ENCODE measurements around the gene DSTYK.

The DSTYK gene

GRCh38 chr1:205232945-205233397, 21.5 kb upstream of the DSTYK start:
- Mint-ChIP-seq H3K9me3 (no peaks in the 10 kb centered on the region), H3K4me3 (no peak overlapping the region), H3K4me1 (peaks cover 66% of the 10 kb centered on the region), H3K27ac (no peak overlapping the region), H3K27me3 (ENCODE audit: low read depth) (peaks cover 5% of the 10 kb centered on the region), H3K36me3 (ENCODE audit: low read depth) (no peaks in the 10 kb centered on the region)
- no peak for TF ChIP-seq CTCF (IDR thresholded peaks at IDR 0.05; ENCODE audit: unreplicated experiment in 3 of 3)

DNA sequence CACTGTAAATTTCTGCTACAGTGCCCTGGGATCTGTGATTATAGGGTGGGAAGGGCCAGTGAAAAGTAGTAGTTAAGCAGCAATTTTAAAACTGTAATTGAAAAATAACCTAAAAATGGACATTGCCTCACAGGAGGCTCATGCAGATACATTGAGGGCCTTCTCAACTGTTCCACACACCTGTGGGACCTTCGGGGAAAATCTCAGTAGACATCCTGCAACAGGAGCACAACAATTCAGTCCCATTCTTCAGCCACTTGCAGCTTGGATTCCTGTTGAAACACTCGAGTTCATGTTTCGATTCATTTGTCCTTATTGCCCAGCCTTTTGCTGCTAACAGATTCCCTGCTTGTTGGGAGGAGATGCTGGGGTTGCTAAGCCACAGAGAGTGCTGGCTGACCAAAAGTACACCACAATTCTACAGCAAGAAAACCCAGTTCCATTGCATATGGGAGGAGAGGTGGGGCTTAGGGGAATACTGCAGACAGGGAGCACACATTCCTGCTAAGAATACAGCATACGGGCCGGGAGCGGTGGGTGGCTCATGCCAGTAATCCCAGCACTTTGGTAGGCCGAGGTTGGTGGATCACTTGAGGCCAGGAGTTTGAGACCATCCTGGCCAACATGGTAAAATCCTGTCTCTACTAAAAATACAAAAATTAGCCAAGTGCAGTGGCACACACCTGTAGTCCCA, 20.8 kb upstream of the DSTYK start:
- Mint-ChIP-seq H3K27me3 (ENCODE audit: low read depth) (peaks cover 5% of the 10 kb centered on the region), H3K4me3 (peak overlapping the region in 2 of 3 experiments; percentile 27 to 36), H3K36me3 (ENCODE audit: low read depth) (no peaks in the 10 kb centered on the region), H3K4me1 (peaks cover 61% of the 10 kb centered on the region), H3K27ac (no peak overlapping the region), H3K9me3 (no peaks in the 10 kb centered on the region)
- TF ChIP-seq CTCF (IDR thresholded peaks at IDR 0.05; ENCODE audit: unreplicated experiment in 3 of 3), result no peak

DNA sequence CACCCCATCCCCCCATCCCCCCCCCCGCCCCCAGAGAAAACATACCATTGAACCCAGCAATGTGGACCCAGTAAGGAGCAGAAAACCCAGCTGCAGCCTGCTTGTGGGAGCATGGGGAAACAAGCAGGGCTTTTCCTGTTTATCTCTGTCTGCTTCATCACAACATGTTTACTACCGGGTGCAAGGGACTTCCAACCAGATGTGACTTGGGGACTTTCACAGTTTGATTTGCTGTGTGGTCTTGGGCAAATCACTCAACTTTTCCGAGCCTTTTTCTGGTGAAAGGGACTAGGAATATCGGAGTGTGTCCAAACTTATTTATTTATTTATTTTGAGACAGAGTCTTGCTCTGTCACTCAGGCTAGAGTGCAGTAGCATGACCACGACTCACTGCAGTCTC, 19.5 kb upstream of the DSTYK start:
- Mint-ChIP-seq H3K4me1 (peaks cover 61% of the 10 kb centered on the region), H3K9me3 (no peaks in the 10 kb centered on the region), H3K27ac (no peak overlapping the region), H3K4me3 (peak overlapping the region in 1 of 3 experiments; percentile 95), H3K36me3 (ENCODE audit: low read depth) (no peaks in the 10 kb centered on the region), H3K27me3 (ENCODE audit: low read depth) (peaks cover 9% of the 10 kb centered on the region)
- no peak for TF ChIP-seq CTCF (IDR thresholded peaks at IDR 0.05; ENCODE audit: unreplicated experiment in 3 of 3)

- peak overlapping the region; percentile 27 to 58 (median 27) for H3K27ac Mint-ChIP-seq
- peak overlapping the region; percentile 85 to 95 (median 91) for H3K4me3 Mint-ChIP-seq
- H3K4me1 Mint-ChIP-seq, result peaks cover 60% of the 10 kb centered on the region
- no peak for TF ChIP-seq CTCF (IDR thresholded peaks at IDR 0.05; ENCODE audit: unreplicated experiment in 3 of 3)
- H3K27me3 Mint-ChIP-seq (ENCODE audit: low read depth), result peaks cover 9% of the 10 kb centered on the region
- H3K9me3 Mint-ChIP-seq, result no peaks in the 10 kb centered on the region
- no peaks in the 10 kb centered on the region for H3K36me3 Mint-ChIP-seq (ENCODE audit: low read depth)
These were observed 18.6 kb upstream of the DSTYK start for GRCh38 chr1:205229916-205230700.

DNA sequence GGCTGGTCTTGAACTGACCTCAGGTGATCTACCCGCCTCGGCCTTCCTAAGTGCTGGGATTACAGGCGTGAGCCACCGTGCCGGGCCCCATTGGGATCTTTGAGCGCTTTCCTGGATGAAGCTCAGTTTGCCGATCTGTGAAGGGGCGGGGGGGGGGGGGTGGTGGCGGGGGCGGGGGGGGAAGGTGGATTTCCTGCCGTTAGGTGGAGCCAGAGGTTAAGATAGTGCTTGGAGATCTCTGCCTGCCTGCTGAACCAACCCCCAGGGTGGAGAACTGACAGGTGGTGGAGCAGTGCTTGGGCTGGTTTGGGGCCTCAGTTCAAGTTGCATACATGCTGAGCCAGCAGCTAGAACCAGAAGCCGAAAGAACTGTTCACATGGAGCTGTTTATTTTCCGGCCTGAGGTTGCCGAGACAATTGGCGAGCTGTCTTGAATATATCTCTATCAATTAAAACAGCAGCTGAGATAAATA, 17.9 kb upstream of the DSTYK start:
- Mint-ChIP-seq H3K27ac (peak overlapping the region; percentile 27 to 58 (median 33)), H3K27me3 (ENCODE audit: low read depth) (peaks cover 9% of the 10 kb centered on the region), H3K36me3 (ENCODE audit: low read depth) (no peaks in the 10 kb centered on the region), H3K4me3 (peak overlapping the region; percentile 85 to 95 (median 91)), H3K4me1 (peaks cover 55% of the 10 kb centered on the region), H3K9me3 (no peaks in the 10 kb centered on the region)
- no peak for TF ChIP-seq CTCF (IDR thresholded peaks at IDR 0.05; ENCODE audit: unreplicated experiment in 3 of 3)

Data from nephron (organoid).